CMK (cell line): ENCODE results near the gene PEX10.

Experiments used
- DNase-seq: peaks from one replicate; pipeline ENCODE4 v3.0.0-alpha.2; 2010; ENCODE audit warnings: low read depth

The PEX10 gene

DNA sequence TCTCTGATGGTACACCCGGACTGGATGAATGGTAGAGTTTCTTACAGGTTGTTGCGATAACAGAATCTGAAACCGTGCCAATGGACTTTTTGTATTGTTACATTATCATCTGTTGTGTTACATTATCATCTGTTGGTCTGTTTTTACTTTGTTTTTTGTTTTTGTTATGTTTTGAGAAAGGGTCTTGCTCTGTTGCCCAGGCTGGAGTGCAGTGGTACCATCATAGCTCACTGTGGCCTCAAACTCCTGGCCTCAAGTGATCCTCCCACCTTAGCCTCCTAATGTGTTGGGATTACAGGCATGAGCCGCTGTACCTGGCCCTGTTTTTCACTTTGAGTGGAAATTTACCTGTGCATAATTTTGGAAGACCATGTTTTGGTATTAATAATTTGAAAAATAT, 10.2 kb upstream of the PEX10 start:
- DNase-seq, result no peak

DNA sequence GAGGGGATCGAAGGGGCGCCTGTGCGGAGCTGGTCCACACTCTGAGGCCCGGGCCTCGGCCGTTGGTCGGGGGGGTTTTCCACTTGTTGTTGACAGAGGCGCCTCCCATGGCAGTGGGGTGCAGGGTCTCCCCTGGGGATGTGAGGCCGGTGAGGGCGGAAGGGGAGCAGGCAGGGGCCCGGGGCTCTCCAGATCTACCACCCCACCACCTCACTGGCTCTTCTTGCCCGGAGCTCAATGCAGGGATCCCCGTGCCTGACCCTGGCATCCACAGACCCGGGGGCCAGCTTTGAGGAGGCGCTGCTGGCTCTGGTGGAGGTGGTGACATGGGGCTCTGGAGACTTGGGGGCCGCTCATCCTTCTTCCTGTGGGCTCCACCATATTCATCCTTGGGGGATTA, 7.1 kb upstream of the PEX10 start:
- no peak for DNase-seq

DNA sequence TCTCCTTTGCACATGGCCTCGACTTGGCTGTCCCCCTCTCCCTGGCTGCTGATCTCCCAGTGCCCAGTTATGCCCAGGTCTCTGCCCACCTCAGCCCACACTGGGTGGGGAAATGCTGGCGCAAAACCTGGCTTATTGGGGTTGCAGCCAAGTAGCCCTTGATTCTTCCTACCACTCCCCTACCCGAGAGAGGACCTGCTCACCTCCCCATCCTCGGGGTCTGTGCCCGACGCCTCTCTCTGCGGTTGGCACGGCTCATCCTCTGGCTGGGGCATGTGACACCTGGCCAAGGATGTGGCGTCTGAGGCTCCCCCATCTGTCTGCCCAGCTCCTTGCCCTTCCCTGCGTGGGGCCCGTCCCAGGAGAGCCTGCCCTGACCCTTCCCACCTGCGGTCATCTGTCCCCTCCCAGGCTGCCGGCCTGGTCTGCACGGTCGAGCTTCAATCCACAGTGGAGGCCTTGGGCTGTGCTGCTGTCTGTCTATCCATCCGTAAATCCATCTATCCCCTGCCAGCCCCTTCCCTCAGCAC, 6.5 kb upstream of the PEX10 start:
- DNase-seq, result no peak

DNA sequence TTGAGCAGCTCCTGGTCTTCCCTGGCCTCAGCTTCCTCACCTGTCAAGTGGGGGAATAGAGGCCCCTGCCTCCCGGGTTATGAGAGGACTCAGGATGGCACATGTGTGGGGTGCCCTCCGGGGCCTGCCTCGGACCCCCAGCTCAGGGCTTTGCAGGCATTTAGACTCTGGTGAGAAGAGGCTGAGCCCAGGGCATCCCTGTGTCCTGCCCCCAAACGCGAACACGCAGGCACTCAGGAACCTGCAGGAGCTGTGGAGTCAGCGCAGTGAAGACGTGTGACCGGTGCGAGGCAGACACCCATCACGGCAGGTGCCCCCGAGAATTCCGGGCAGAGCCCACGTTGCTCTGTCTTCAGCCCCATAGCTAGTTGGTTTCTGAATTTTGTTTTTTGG, 5.5 kb upstream of the PEX10 start:
- no peak for DNase-seq

DNA sequence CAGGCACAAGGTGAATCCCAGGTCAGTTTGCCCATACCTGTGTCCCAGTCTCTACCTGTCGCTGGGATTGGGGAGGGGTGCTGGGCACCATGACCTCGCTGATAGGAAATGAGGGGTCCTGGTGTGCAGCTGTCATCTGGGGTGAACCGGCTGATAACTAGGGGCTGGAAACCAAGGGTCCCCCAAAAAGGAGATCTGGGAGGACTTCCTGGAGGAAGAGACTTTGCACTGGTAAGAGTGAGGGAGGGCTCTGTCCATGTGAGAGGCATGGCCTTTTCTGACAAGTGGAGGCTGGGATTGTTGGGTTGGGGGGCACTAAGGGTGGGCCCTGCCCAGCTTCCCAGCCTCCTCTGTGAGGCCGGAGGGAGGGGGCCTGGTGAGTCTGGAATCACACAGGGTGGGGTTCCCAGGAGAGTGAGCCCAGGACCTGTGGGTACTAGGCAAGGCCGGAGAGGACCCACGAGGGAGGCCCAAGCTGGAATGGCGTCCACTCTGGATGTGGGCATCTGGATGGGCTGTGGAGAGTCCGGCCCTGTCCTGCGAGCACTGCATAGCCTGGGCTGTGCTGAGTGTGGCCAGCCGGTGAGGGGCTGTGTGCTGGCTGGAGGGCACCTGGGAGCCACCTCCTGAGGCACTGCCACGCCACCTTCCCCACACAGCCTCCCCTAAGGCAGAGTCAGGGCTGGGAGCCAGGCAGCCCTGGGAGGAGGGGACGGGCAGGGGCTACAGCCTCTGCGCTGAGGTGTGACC, 4.9 kb upstream of the PEX10 start:
- no peak for DNase-seq

DNA sequence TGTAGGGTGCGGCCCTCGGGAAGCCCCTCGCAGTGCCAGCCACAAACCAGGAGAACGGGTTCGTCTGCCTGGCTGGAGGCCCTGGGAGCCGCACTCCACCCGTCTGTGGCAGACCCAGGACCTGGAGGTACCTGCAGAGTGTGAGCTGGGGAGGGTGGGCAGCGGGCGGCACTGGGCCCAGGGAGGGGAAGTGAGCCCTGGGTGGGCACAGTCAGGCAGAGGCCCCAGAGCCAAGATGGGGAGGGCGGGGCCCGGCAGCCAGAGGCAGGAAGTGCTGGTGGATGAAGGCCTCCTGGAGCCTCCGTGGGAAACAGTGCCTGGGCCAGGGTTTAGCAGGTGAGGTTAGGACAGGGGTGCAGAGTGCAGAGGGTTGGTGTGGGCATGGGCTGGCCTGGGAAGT, 4.0 kb upstream of the PEX10 start:
- DNase-seq, result no peak

DNA sequence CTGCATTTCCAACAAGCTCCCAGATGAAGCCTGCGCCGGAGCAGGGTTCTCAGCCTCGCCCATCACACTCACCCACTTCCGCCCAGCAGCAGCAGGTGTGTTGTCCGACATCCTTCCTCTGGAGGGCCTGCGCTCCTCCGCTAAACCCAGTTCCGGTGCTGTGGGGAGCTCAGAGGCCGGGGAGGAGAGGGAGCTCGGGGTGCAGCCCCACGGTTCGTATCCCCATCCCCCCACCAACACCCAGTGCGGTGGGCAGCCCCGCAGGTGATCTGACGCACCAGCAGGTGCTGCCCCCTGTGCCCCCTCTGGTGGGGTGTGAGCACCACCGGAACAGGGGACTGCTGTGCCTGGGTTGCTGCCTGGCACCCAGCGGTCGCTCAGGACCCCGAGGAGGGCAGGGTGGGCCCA, 3.4 kb upstream of the PEX10 start:
- no peak for DNase-seq

DNA sequence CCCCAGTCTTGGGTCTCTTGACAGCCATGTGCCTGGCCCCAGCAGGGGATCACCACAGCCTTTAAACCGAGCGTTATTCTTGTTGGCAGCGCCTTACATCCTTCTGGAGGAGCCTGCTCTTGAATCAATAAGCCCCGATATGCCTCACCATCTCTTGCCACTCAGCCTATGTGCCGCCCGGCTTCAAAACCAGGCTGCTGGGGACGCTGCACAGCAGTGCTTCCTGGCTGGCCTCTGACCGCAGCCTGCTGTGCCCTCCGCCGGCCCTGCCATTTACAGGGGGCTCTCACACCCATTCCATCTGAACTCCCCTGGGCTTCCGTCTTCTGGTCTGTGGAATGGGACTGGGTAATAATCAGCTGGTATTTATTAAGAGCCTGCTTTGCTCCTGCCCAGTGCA, 3.0 kb upstream of the PEX10 start:
- DNase-seq, result no peak

DNA sequence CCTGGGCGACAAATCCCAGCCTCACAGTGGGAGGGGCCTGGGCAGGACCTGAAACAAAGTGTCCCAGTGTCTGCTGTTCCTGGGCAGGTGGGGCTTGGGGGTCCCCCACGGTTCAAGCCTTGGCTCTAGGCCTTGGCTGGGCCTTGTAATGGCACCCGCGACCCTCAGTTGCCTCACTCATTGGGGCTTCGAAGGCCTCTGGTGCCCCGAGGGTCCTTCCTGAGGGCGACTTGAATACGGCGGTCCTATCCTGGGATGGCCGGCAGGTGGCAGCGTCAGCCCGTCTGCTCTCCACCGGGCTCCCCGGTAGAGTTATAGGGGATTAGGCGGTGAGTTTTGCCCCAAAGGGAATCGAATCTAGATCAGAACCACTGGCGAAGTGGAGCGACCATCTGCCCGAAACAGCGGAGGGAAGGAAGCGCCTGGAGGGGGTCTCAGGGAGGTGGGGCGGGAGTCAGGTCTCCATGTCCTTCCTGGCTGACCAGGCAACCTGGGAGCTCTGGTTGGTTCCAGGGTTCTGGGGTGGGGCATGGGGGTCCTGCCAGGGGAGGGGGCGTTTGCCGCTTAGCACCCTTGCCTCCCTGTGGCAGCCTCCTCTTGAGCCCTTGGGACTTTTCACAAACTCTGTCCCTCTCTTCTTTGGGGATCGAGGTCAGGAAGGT, 2.1 kb upstream of the PEX10 start:
- DNase-seq, result no peak

DNA sequence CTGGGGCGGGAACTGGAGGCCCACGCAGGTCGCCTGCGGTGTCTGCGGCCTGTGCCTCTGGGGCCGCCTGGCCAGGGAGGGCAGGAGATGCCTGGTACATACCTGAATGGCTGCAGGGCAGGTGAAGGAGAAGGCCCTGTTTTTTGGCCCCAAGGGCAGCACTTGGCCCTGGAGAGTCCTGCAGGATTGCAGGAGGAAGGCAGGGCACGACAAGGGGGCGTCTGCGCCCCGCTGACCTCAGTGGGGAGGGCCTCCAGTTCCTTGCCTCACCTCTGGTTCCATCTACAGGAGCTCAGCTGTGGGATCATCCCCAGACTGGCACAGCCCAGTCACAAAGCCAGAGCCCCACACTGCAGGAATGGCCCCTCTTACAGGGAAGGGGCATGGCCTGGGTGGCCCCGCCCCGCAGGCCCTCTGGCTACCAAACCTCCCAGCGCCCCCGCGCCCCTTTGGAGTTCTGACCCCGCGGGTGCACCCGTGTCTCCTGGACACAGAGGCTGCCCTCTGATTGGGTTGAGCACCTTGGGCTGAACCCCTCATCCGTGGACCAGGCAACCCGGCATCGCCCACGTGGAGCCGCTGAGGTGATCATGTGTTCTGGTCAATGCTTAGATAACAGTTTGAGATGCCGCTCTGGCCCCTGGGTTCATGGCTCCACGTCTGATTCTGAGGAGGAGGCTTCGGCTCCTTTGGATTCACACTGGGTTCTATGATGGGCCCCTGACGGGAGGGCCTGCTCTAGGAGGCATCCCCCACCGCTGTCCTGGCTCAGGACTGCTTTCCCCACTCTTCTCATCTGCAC, 1.3 kb upstream of the PEX10 start:
- DNase-seq, result no peak

DNA sequence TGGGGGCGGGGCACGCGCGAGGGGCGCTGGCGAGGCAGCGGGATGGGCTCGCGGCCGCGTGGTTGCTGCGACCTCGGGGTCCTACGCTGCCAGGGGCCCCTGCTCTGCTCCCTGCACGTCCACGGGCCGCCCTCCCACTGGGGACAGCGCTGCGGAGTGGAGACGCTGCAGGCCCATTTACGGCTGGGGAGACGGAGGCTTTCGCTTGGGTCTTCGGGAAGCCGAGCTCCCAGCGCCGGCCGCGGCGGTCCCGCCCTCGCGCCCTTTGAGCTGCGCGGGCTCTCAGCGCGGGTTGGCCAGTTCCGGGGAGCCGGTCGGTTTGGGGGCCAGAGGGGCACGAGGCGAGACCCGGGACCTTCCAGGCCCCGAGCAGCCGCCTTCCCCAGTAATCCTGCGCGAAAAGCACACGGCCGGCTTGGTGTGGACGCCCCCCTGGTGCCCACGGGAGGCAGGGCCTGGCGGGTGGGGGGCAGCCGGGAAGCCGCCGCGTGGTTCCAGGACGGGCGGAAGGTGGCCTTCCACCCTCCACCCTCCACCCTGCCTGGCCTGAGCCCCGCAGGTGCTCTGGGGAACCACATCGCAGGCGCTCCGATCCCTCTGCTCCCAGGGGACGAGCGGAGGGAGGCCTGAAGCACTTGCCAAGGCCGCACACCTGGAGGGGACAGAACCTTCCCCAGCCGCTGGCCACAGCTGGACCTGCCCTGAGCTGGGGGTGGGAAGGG, 570 bp upstream of the PEX10 start:
- no peak for DNase-seq

DNA sequence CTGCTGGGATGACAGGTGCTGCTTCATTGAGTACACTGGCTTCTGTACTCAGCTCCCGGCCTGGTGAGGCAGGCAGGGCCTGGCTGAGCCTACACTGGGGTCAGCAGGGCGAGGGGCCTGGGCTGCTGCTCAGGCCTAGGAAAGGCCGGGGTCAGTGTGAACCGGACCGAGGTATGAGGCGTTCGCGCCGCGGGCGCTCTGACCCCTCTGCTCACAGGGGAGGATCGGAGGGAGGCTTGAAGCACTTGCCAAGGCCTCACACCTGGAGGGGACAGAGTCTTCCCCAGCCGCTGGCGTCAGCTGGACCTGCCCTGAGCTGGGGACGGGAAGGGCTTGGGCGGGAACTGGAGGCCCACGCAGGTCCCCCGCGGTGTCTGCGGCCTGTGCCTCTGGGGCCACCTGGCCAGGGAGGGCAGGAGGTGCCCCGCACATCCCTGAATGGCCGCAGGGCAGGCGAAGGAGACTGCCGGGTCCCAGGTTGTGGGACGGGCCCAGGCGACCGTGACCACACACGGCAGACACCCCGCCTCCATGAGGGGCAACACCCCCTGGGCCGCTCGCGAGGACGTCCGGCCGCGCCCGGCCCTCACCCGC, 466 bp downstream of the PEX10 start:
- peak; percentile 62 for DNase-seq

DNA sequence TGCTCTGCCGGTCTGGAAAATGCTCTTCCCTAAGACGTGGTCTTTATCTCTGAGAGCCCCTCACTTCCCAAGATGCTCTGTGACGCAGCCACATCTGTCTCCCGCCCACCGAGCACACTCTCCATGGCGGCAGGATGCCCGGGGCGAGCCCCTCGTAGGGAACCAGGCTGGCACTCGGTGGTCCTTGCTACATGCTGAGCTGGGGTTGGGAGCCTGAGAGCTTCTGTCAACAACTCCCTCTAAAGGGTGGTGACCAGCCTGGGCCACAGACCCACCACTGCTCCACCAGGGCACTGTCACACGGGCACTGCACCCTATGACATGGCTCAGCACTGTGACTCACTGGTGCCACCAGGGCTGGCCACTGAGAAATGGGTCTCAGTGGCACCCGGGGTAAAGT, 2.6 kb downstream of the PEX10 start:
- no peak for DNase-seq

DNA sequence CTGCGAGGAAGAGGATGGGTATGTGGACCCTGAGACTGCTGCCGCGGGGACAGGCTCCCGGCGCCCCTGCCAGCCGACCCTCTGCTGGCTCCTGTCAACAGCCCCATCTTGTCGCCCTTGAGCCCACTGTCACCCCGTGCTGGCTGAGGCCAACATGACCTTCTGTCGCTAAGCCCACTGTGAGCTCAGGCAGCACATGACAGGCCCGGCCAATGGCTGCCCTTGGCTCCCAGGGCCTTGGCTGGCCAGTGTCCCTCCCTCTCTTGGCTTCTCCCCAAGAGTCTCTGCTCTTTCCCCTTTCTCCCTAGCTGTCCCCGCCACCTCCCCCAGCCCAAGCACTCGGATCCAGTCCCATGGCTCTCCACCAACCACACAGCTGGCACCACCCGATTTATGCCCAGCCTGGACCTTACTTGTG, 3.5 kb downstream of the PEX10 start:
- no peak for DNase-seq

DNA sequence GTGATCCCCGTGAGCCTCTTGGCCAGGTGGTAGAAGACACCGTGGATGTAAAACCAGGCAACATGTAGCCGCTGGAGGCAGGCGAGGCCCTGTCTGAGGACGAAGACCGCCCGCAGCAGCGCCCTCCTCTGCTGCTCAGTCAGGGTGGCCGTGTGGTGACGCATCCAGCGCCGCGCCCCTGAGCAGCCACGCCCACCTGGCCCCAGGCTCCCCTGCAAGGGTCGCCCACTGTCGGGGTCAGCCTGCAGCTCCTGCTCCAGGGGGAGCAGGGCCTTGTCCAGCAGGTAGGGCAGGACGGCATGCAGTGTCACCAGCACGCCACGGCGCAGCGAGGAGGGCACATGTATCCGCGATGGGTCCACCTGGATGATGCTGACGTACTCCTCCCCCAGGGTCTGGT, 3.9 kb downstream of the PEX10 start:
- DNase-seq, result no peak

DNA sequence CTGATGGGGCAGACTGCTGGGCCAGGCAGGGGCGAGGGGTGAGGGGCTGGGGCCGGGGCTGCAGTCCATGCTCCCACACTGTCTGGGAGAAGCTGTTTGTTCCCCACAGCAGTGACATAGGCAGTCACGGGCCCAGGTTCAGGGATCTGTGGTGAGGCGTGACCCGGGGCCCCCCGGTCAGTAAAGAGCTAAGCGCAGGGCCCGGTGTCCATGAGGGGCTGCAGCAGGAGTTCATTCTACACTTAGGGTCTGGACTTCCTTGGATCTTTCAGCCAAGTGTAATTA, 4.4 kb downstream of the PEX10 start:
- no peak for DNase-seq

DNA sequence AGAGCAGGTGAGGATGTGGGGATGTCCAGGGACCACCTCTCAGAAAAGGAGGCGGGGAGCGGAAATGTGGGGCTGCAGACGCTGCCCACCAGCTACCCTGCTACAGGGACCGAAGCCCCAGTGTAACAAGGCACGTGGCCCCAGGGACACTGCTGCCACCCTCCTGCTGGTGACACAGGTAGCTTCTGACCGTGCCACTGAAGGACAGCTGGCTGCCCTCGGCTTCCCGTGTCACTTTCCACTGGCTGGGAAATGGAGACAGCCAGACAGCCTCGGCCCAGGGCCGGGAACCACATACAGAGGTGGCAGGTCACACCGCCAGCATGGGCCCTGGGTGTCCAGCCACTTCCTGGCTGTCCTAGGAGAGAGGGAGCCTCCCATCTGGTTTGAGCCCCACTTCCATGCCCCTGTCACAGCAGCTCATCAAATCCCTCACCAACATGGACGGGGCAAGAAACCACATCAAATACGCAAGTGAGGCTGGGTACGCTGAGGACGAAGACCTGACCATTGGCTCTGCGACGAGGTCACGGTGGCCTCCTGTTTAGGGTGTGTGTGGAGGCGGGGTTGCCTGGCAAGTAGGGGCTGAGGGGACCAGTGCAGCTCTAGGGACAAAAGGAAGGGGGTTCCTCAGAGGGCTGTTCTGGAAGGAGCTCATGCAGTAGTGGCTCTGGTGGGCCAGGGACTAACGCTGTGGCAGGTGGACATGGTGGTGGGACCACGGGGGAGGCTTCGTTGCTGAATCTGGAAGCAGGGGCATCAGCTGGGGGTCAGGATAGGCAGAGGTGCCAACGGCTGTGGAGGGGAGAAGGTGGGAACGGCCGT, 5.0 kb downstream of the PEX10 start:
- DNase-seq, result no peak

DNA sequence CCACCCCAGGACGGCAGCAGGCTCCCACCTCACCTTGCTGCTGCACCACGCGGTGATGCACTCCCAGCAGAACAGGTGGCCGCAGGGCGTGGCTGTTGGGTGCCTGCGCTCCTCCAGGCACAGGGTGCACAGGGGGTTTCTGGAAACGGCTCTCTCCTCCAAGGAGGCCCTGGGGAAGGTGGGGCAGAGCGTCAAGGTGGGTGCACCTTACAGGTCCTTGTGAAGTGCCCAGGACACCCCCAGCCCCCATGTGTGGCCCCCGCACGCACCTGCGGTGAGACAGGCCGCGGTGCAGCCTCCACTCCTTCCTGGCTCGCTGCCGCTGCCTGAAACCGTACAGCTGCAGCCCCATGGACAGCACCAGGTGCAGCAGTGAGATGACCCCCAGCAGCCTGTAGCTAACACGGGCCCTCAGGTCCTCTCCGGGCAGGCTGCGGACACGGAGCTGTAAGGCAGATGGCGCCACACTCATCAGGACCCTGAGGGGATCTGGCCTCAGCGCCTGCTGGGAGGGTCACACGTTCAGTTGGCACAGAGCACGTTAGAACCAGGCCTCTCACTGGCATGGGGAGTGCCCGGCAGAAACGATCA, 5.8 kb downstream of the PEX10 start:
- DNase-seq, result no peak

DNA sequence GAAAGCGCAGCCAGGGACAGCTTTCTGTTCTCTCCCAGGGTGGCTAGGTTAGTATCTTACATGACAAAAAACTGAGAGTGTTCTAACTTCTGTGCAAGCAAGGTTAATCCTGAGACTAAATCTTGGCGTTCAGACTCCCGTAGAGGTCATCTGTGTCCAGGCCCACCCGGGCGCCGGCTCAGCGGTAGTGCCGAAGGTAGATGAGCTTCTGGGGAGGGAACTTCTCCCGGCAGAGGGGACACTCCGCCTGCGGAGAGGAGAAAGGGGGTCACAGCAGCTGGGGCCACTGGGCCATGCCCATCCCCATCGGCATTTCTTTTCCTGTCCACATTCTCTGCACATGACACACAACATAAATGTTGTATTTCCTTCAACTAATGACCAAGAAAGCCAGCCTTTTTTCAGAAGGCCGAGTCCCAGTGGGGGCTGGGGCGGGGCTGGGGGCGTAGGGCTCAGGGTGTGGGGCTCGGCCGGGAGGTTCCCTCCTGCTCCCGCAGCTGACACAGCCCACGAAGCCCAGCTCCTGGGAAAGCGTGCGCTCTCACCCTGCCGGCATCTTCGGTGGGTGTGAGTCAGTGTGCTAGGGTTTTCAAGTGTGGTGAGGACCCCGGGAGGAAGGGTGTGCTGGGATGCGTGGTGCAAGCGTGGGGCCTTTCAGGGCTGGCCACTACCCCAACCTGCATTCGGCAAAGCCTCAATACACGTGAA, 6.6 kb downstream of the PEX10 start:
- no peak for DNase-seq

DNA sequence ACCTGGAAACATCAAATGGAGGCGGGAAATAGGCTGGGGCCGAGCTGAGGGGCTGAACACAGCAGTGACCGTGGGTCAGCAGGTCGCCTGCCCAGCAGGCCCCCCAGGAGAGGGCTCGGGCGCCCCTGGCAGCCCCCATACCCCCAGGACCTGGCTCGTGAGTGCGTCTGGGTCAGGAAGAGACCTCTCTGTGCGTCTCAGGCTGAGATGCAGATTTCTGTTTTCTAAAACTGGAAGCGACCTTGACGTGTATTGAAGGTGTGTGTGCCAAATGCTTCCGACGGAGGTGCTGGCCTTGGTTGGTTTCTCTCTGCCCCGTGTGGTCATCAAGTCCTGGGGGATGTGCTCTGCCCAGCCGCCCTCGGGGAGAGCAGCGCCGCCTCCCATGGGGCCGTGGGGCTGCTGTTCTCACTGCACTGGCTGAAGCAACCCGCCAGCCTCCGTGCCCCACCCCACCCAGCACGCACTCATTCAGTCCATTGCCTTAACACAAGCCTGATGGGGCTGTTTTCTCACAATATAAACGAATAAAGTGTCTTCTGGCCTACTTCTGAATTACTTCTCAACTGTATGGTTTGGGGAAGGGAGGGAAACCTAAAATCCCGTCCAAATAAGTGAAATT, 7.4 kb downstream of the PEX10 start:
- no peak for DNase-seq
